Measurements from ENCODE around the gene GINS1. TPM values are rescaled to one million over a fixed set of nuclear protein-coding genes. Genes with fewer than 3 reads are reported as not detected.

Gene GINS1
- total RNA-seq, 2 experiments from 2014 or later, result 34.9 to 35.9 TPM

GRCh38 chr20:25389858-25390537 is 17.5 kb upstream of the GINS1 start:
- intact Hi-C loops (cut with micrococcal nuclease), result loop anchor here (10.0 kb wide), 1 partner anchor 395 kb away; the partner anchor contains the start of gene APMAP
- POLR2A ChIA-PET, result no interaction called here

GRCh38 chr20:25390538-25391528 is 16.6 kb upstream of the GINS1 start, which contains the start of gene ABHD12:
Gene ABHD12 (minus strand): TSS chr20:25390835. CDS start chr20:25390703, 132 bp downstream.
- DNase-seq (peak; percentile 96), ATAC-seq (peak; percentile 97)
- TF ChIP-seq CTCF (IDR thresholded peaks at IDR 0.05), result no peak
- Mint-ChIP-seq H3K4me3 (peak within 1 kb of the TSS; percentile 87), H3K27me3 (no peaks in the 10 kb centered on the region), H3K36me3 (ENCODE audit: low read depth) (peaks cover 8% of the 10 kb centered on the region), H3K4me1 (ENCODE audit: low read depth) (peaks cover 15% of the 10 kb centered on the region), H3K9me3 (no peaks in the 10 kb centered on the region), H3K27ac (peak within 1 kb of the TSS; percentile 91)
- POLR2A ChIA-PET, result interaction anchor here (0.7 to 2.1 kb wide), 5 partner anchors 9 to 83 kb away, joined by 3 to 9 read pairs (median 3); partner anchors contain the start of gene GINS1
- intact Hi-C loops (cut with micrococcal nuclease), result loop anchor here (10.0 kb wide), 1 partner anchor 396 kb away; the partner anchor contains the start of gene APMAP
- CTCF ChIA-PET, result interaction anchor here (1.6 kb wide), 1 partner anchor 17 kb away, joined by 5 read pairs; the partner anchor contains the start of gene GINS1

More at GRCh38 chr20:25389858-25390537, 17.5 kb upstream of the GINS1 start:
- no peak overlapping the region for H3K27ac Mint-ChIP-seq
- CTCF ChIA-PET, result no interaction called here
- ATAC-seq (no peak), DNase-seq (peak; percentile 46)
- peaks cover 8% of the 10 kb centered on the region for H3K36me3 Mint-ChIP-seq (ENCODE audit: low read depth)
- H3K9me3 Mint-ChIP-seq, result no peaks in the 10 kb centered on the region
- H3K27me3 Mint-ChIP-seq, result no peaks in the 10 kb centered on the region
- peak overlapping the region; percentile 87 for H3K4me3 Mint-ChIP-seq
- TF ChIP-seq CTCF (IDR thresholded peaks at IDR 0.05), result no peak
- H3K4me1 Mint-ChIP-seq (ENCODE audit: low read depth), result peaks cover 15% of the 10 kb centered on the region

- H3K4me3 Mint-ChIP-seq, result no peak overlapping the region
- ChIA-PET CTCF (no interaction called here), POLR2A (interaction anchor here (1.2 kb wide), 1 partner anchor 14 kb away, joined by 3 read pairs; the partner anchor contains the start of gene GINS1)
- H3K4me1 Mint-ChIP-seq (ENCODE audit: low read depth), result peaks cover 3% of the 10 kb centered on the region
- ATAC-seq, result no peak
- TF ChIP-seq CTCF (IDR thresholded peaks at IDR 0.05), result no peak
- intact Hi-C loops (cut with micrococcal nuclease), result loop anchor here (10.0 kb wide), 1 partner anchor 399 kb away; the partner anchor contains the start of gene APMAP
- H3K36me3 Mint-ChIP-seq (ENCODE audit: low read depth), result no peaks in the 10 kb centered on the region
- DNase-seq, result no peak
- H3K27me3 Mint-ChIP-seq, result no peaks in the 10 kb centered on the region
- H3K9me3 Mint-ChIP-seq, result no peaks in the 10 kb centered on the region
- H3K27ac Mint-ChIP-seq, result no peak overlapping the region
Measured at GRCh38 chr20:25394276-25394675, 13.2 kb upstream of the GINS1 start.

GRCh38 chr20:25394996-25395395 is 12.5 kb upstream of the GINS1 start:
- Mint-ChIP-seq H3K27ac (no peak overlapping the region), H3K36me3 (ENCODE audit: low read depth) (no peaks in the 10 kb centered on the region), H3K4me1 (ENCODE audit: low read depth) (no peaks in the 10 kb centered on the region), H3K4me3 (no peak overlapping the region), H3K27me3 (no peaks in the 10 kb centered on the region), H3K9me3 (no peaks in the 10 kb centered on the region)
- ChIA-PET CTCF (no interaction called here), POLR2A (interaction anchor here (0.6 kb wide), 1 partner anchor 1334 kb away, joined by 4 read pairs; no protein-coding TSS in a partner anchor)
- DNase-seq (no peak), ATAC-seq (no peak)
- TF ChIP-seq CTCF (IDR thresholded peaks at IDR 0.05), result no peak
- intact Hi-C loops (cut with micrococcal nuclease), result loop anchor here (10.0 kb wide), 1 partner anchor 400 kb away; the partner anchor contains the start of gene APMAP
